ENCODE data around the gene SORL1.
"Not testable (repeated sequence)": the region's sequence is repeated elsewhere in the genome, so short reads cannot be mapped to it uniquely, and the experiment has no call there.

Gene SORL1

DNA sequence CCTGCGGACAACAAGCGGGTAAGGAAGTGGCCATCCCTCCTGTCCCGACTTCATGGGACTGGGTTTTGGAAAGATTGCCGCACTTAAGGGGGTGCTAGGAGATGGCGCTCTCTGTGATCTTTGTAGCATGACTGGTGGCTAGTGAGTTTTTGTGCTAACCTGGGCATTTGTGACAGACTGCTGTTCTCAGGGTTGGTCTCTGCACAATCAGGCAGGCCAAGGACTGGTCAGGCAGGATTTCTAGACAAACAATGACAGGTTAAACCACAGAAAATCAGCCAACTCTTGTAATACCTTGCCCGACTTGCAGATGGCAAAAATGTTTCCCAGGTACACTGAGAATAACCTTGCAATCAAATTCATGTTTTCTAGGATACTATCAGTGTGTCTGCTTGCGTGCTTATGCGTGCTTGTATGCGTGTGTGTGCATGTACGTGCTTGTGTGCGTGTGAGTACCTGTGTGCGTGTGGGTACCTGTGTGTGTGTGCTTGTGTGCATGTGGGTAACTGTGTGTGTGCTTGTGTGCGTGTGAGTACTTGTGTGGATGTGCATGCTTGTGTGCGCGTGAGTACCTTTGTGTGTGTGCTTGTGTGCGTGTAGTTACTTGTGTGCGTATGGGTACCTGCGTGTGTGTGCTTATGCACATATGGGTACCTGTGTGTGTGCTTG, 26.2 kb downstream of the SORL1 start:
- no peak for DNase-seq (ENCODE audit: low read depth)

GRCh38 chr11:121478895-121479697, 27.0 kb downstream of the SORL1 start:
- no peak for DNase-seq (ENCODE audit: low read depth)

GRCh38 chr11:121479698-121480238, 27.7 kb downstream of the SORL1 start:
- no peak for DNase-seq (ENCODE audit: low read depth)

- not testable (repeated sequence) for DNase-seq (ENCODE audit: low read depth)
These were observed 29.5 kb downstream of the SORL1 start for GRCh38 chr11:121481484-121482230.

GRCh38 chr11:121482231-121483129, 30.4 kb downstream of the SORL1 start:
- no peak for DNase-seq (ENCODE audit: low read depth)

DNA sequence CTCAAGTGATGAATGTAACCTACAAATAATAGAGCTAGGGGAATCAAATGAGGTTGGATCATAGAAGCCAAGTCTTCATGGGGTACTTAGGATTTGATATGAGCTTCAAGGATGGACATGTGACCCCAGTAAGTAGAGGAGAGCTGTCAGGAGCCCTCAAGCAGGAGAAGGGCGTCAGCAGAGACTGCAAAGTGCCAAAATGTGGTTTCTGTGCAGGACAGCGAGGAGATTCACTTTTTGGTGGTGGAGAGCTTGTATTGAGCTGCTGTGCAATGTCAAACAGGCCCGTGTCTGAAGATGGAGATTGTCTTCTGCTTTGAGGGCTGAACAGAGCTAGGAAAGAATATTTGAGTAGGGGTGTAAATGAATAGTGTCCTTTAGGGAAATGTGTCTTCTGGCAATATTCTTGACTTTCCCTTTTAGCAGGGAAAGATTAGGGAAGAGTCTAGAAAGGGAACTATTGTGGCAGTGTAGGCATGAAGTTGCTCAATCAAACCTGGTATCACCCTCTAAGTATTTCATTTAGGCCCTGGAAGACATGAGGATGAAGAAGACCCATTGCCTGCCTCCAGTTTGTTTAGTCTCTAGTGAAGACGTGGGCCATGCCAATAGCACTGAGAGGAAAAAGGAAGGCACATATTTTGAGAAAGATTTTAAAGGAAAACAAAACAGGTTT, 31.8 kb downstream of the SORL1 start:
- no peak for DNase-seq (ENCODE audit: low read depth)

DNA sequence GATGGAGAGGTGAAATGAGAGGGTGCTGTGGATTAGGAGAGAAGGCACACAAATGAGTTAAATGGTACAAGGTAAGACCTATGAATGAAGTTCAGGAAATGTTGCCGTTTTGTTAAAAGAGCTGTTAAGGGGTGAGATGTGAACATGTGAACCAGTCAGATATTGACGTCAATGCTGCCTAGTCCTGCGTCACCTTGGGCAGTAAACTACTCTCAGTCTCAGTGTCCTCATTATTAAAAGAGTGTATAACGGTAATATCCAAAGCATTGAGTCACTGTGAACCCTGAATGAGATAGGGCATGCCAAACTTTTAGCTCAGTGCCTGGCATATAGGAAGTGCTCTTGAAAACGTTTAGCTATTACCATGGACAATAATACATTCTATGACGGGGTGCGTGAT, 33.1 kb downstream of the SORL1 start:
- DNase-seq (ENCODE audit: low read depth): no peak

DNA sequence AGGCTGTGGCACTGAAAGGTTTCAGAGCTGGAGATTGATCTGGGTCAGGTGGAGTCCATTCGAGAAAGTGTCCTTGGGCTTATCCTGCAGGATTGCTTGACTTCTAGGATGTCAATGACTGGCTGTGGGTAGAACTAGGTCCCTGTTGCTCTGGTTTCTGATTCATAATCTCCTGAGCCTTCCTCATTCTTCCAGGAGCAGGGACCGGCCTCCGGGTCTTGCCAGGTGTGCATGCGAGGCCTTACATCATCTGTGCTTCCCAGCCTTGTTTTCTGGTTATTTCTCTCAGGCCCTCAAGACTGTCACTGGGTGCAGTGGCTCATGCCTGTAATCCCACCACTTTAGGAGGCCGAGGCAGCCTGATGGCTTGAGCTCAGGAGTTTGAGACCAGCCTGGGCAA, 33.9 kb downstream of the SORL1 start:
- no peak for DNase-seq (ENCODE audit: low read depth)

DNA sequence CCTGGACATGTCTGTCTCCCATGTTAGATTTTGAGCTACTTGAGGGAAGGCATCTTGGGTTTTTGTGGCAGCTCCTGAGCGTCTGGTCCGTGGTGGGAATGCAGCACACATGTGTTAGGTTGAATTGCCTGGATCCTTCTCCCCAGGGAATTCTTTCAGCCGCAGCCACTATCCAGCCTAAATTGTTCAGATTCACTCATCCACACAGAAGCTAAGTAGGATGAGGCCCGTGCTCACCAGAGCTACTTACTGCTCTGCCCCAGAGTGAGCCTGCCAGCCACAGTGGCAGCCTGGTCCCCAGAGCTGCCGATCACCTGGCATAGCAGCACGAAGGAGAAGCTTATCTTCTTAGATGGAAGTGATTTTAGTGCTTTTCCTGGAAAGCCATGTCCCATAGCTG, 35.1 kb downstream of the SORL1 start:
- no peak for DNase-seq (ENCODE audit: low read depth)

DNA sequence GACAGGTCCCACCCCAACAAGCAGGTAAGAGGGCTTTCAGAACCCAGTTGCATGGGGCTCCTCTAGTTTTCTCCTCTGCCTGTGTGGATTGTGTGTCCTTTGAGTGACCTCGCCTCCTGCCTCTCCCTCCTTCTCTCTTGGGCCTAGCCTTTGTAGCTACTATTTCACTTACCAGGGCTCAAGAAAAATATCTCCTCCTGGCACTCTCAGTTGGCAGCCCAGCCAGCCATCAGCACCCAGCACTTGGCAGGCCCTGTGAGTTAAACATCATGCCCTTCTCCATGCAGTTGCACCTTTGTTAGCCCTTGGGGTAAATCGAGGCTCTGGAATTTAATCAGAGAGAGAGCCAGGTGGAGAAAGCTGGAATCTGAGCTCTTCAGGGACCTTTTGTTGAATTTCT, 36.1 kb downstream of the SORL1 start:
- no peak for DNase-seq (ENCODE audit: low read depth)

GRCh38 chr11:121488641-121489040, 36.5 kb downstream of the SORL1 start:
- no peak for DNase-seq (ENCODE audit: low read depth)

DNA sequence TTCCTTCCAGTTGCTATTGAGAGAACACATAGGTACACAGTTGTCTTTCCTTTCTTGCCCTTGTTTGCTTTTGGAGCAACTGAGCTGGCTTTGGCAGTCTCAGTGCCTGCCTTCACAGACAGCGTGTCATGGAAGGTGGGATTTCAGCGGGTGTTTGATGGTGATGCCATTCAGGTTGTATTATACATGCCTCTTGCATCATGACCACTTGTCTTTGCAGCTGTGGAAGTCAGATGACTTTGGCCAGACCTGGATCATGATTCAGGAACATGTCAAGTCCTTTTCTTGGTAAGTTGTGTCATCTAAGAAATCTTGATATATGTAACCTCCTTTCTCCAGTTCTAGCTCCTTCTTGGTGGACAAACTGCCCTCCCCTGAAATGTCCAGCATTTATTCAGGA, 37.7 kb downstream of the SORL1 start:
- DNase-seq (ENCODE audit: low read depth): no peak

- no peak for DNase-seq (ENCODE audit: low read depth)
These were observed 42.4 kb downstream of the SORL1 start for GRCh38 chr11:121494355-121495099.

- no peak for DNase-seq (ENCODE audit: low read depth)
These were observed 45.3 kb downstream of the SORL1 start for GRCh38 chr11:121497176-121497998.

GRCh38 chr11:121499405-121499804, 47.3 kb downstream of the SORL1 start:
- peak; percentile 10 for DNase-seq (ENCODE audit: low read depth)

GRCh38 chr11:121500275-121500674, 48.2 kb downstream of the SORL1 start:
- no peak for DNase-seq (ENCODE audit: low read depth)

GRCh38 chr11:121500717-121501116, 48.6 kb downstream of the SORL1 start:
- DNase-seq (ENCODE audit: low read depth): no peak

- no peak for DNase-seq (ENCODE audit: low read depth)
These were observed 50.9 kb downstream of the SORL1 start for GRCh38 chr11:121503051-121503450.

DNA sequence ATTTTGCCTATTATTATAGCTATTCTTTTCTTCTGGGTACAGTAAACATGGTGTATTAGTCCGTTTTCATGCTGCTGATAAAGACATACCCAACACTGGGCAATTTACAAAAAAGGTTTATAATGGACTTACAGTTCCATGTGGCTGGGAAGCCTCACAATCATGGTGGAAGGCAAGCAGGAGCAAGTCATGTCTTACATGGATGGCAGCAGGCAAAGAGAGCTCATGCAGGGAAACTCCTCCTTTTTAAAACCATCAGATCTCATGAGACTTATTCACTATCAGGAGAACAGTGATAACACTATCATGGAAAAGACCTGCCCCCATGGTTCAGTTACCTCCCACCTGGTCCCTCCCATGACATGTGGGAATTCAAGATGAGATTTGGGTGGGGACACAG, 54.1 kb downstream of the SORL1 start:
- not testable (repeated sequence) for DNase-seq (ENCODE audit: low read depth)

Data from iris pigment epithelial cell (primary cell).